ENCODE measurements around the gene GABRB3. TPM values are rescaled to one million over a fixed set of nuclear protein-coding genes. Genes with fewer than 3 reads are reported as not detected.

The GABRB3 gene
- total and polyA plus RNA-seq, 5 donors from 2014 or later: 0.05 to 0.91 TPM; not detected in 3

DNA sequence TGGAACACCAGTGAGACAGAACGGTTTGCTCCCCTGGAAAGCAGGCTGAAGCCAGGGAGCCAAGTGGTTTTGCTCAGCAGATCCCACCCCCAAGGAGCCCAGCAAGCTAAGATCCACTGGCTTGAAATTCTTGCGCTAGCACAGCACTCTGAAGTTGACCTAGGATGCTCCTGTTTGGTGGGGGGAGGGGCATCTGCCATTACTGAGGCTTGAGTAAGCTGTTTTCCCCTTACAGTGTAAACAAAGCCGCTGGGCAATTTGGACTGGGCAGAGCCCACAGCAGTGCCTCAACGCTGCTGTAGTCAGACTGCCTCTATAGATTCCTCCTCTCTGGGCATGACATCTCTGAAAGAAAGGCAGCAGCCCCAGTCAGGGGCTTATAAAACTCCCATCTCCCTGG lies 241.4 kb downstream of the GABRB3 start:
- H3K27me3 Mint-ChIP-seq: no peaks in the 10 kb centered on the region
- Histone ChIP-seq H3K9me3 (ENCODE audit: control insufficient read depth in 2 of 2, low read length in 2 of 2) (peaks cover 0 to 3% of the 10 kb centered on the region in 2 experiments), H3K27ac (ENCODE audit: insufficient read depth, low read length, poor library complexity, severe bottlenecking) (no peak overlapping the region), H3K36me3 (ENCODE audit: control insufficient read depth, insufficient read depth, low read length) (no peaks in the 10 kb centered on the region), H3K27me3 (ENCODE audit: control insufficient read depth, insufficient read depth, low read length) (no peaks in the 10 kb centered on the region), H3K4me3 (ENCODE audit: low read depth, low read length) (no peak overlapping the region), H3K4me1 (ENCODE audit: control insufficient read depth, insufficient read depth, low read length, poor library complexity, severe bottlenecking) (no peaks in the 10 kb centered on the region)
- no peaks in the 10 kb centered on the region for H3K4me1 Mint-ChIP-seq
- no peak for ATAC-seq (ENCODE audit: low read depth in 2 of 2)
- no peaks in the 10 kb centered on the region for H3K36me3 Mint-ChIP-seq
- H3K4me3 Mint-ChIP-seq: no peak overlapping the region
- DNase-seq: no peak
- no peak overlapping the region for H3K27ac Mint-ChIP-seq
- peaks cover 4 to 33% (median 12%) of the 10 kb centered on the region in 7 donors for H3K9me3 Mint-ChIP-seq

DNA sequence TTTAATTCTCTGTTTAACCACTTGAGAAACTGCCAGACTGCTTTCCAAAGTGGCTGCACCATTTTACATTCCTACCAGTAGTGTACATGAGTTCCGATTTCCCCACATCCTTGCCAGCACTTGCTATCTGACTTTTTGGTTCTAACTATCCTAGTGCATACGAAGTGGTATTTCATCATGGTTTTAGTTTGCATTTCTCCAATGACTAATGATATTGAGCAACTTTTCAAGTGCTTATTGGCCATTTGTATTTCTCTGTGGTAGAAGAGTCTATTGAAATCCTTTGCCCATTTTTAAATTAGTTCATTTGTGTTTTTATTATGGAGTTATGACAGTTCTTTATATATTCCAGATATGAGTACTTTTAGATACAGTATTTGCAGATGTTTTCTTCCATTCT lies 247.8 kb downstream of the GABRB3 start:
- no peak overlapping the region for H3K27ac Mint-ChIP-seq
- DNase-seq (no peak), ATAC-seq (ENCODE audit: low read depth in 2 of 2) (no peak)
- peaks cover 0 to 6% of the 10 kb centered on the region in 2 experiments for H3K9me3 ChIP-seq (ENCODE audit: control insufficient read depth in 2 of 2, low read length in 2 of 2)
- H3K9me3 Mint-ChIP-seq: peaks cover 2 to 22% (median 11%) of the 10 kb centered on the region in 7 donors
- H3K36me3 Mint-ChIP-seq: no peaks in the 10 kb centered on the region
- no peak overlapping the region for H3K4me3 ChIP-seq (ENCODE audit: low read depth, low read length)
- no peaks in the 10 kb centered on the region for H3K4me1 ChIP-seq (ENCODE audit: control insufficient read depth, insufficient read depth, low read length, poor library complexity, severe bottlenecking)
- no peaks in the 10 kb centered on the region for H3K4me1 Mint-ChIP-seq
- H3K27me3 ChIP-seq (ENCODE audit: control insufficient read depth, insufficient read depth, low read length): no peaks in the 10 kb centered on the region
- no peak overlapping the region for H3K4me3 Mint-ChIP-seq
- H3K27ac ChIP-seq (ENCODE audit: insufficient read depth, low read length, poor library complexity, severe bottlenecking): no peak overlapping the region
- no peaks in the 10 kb centered on the region for H3K27me3 Mint-ChIP-seq
- H3K36me3 ChIP-seq (ENCODE audit: control insufficient read depth, insufficient read depth, low read length): no peaks in the 10 kb centered on the region

GRCh38 chr15:26521691-26522198 lies 251.1 kb downstream of the GABRB3 start:
- ATAC-seq (ENCODE audit: low read depth in 2 of 2) (no peak), DNase-seq (no peak)
- Mint-ChIP-seq H3K4me3 (no peak overlapping the region), H3K27me3 (no peaks in the 10 kb centered on the region), H3K4me1 (no peaks in the 10 kb centered on the region), H3K36me3 (no peaks in the 10 kb centered on the region), H3K9me3 (peaks cover 0 to 19% (median 10%) of the 10 kb centered on the region in 7 donors), H3K27ac (no peak overlapping the region)
- Histone ChIP-seq H3K36me3 (ENCODE audit: control insufficient read depth, insufficient read depth, low read length) (no peaks in the 10 kb centered on the region), H3K27me3 (ENCODE audit: control insufficient read depth, insufficient read depth, low read length) (no peaks in the 10 kb centered on the region), H3K4me1 (ENCODE audit: control insufficient read depth, insufficient read depth, low read length, poor library complexity, severe bottlenecking) (no peaks in the 10 kb centered on the region), H3K27ac (ENCODE audit: insufficient read depth, low read length, poor library complexity, severe bottlenecking) (no peak overlapping the region), H3K9me3 (ENCODE audit: control insufficient read depth in 2 of 2, low read length in 2 of 2) (peaks cover 0 to 20% of the 10 kb centered on the region in 2 experiments), H3K4me3 (ENCODE audit: low read depth, low read length) (no peak overlapping the region)

- no peak overlapping the region for H3K4me3 ChIP-seq (ENCODE audit: low read depth, low read length)
- peaks cover 0 to 19% (median 10%) of the 10 kb centered on the region in 7 donors for H3K9me3 Mint-ChIP-seq
These were observed 251.7 kb downstream of the GABRB3 start for GRCh38 chr15:26521130-26521529.

GRCh38 chr15:26518885-26519284 lies 254.0 kb downstream of the GABRB3 start:
- Histone ChIP-seq H3K9me3 (ENCODE audit: control insufficient read depth in 2 of 2, low read length in 2 of 2) (peaks cover 0 to 20% of the 10 kb centered on the region in 2 experiments), H3K4me1 (ENCODE audit: control insufficient read depth, insufficient read depth, low read length, poor library complexity, severe bottlenecking) (no peaks in the 10 kb centered on the region), H3K27ac (ENCODE audit: insufficient read depth, low read length, poor library complexity, severe bottlenecking) (no peak overlapping the region), H3K27me3 (ENCODE audit: control insufficient read depth, insufficient read depth, low read length) (no peaks in the 10 kb centered on the region), H3K4me3 (ENCODE audit: low read depth, low read length) (no peak overlapping the region), H3K36me3 (ENCODE audit: control insufficient read depth, insufficient read depth, low read length) (no peaks in the 10 kb centered on the region)
- DNase-seq: no peak
- peaks cover 0 to 11% (median 9%) of the 10 kb centered on the region in 7 donors for H3K9me3 Mint-ChIP-seq
- ATAC-seq (ENCODE audit: low read depth in 2 of 2): no peak
- H3K27me3 Mint-ChIP-seq: no peaks in the 10 kb centered on the region
- no peak overlapping the region for H3K4me3 Mint-ChIP-seq
- no peak overlapping the region for H3K27ac Mint-ChIP-seq
- no peaks in the 10 kb centered on the region for H3K36me3 Mint-ChIP-seq
- H3K4me1 Mint-ChIP-seq: no peaks in the 10 kb centered on the region

More at GRCh38 chr15:26521130-26521529, 251.7 kb downstream of the GABRB3 start:
- ATAC-seq (ENCODE audit: low read depth in 2 of 2) (no peak), DNase-seq (no peak)
- Mint-ChIP-seq H3K4me3 (no peak overlapping the region), H3K27ac (no peak overlapping the region), H3K36me3 (no peaks in the 10 kb centered on the region), H3K4me1 (no peaks in the 10 kb centered on the region), H3K27me3 (no peaks in the 10 kb centered on the region)
- no peaks in the 10 kb centered on the region for H3K27me3 ChIP-seq (ENCODE audit: control insufficient read depth, insufficient read depth, low read length)
- H3K4me1 ChIP-seq (ENCODE audit: control insufficient read depth, insufficient read depth, low read length, poor library complexity, severe bottlenecking): no peaks in the 10 kb centered on the region
- no peaks in the 10 kb centered on the region for H3K36me3 ChIP-seq (ENCODE audit: control insufficient read depth, insufficient read depth, low read length)
- H3K27ac ChIP-seq (ENCODE audit: insufficient read depth, low read length, poor library complexity, severe bottlenecking): no peak overlapping the region
- peaks cover 0 to 20% of the 10 kb centered on the region in 2 experiments for H3K9me3 ChIP-seq (ENCODE audit: control insufficient read depth in 2 of 2, low read length in 2 of 2)

- no peaks in the 10 kb centered on the region for H3K4me1 ChIP-seq (ENCODE audit: control insufficient read depth, insufficient read depth, low read length, poor library complexity, severe bottlenecking)
- H3K9me3 Mint-ChIP-seq: peaks cover 1 to 16% (median 6%) of the 10 kb centered on the region in 7 donors
- H3K4me3 Mint-ChIP-seq: no peak overlapping the region
- no peaks in the 10 kb centered on the region for H3K27me3 Mint-ChIP-seq
- no peaks in the 10 kb centered on the region for H3K4me1 Mint-ChIP-seq
- no peaks in the 10 kb centered on the region for H3K36me3 ChIP-seq (ENCODE audit: control insufficient read depth, insufficient read depth, low read length)
- no peaks in the 10 kb centered on the region for H3K36me3 Mint-ChIP-seq
- H3K27ac ChIP-seq (ENCODE audit: insufficient read depth, low read length, poor library complexity, severe bottlenecking): no peak overlapping the region
- H3K27ac Mint-ChIP-seq: no peak overlapping the region
- ATAC-seq (ENCODE audit: low read depth in 2 of 2) (no peak), DNase-seq (no peak)
- H3K4me3 ChIP-seq (ENCODE audit: low read depth, low read length): no peak overlapping the region
- peaks cover 0 to 19% of the 10 kb centered on the region in 2 experiments for H3K9me3 ChIP-seq (ENCODE audit: control insufficient read depth in 2 of 2, low read length in 2 of 2)
- no peaks in the 10 kb centered on the region for H3K27me3 ChIP-seq (ENCODE audit: control insufficient read depth, insufficient read depth, low read length)
These were observed 256.5 kb downstream of the GABRB3 start for GRCh38 chr15:26516102-26516980.

- ATAC-seq (ENCODE audit: low read depth in 2 of 2): no peak
- Histone ChIP-seq H3K4me1 (ENCODE audit: control insufficient read depth, insufficient read depth, low read length, poor library complexity, severe bottlenecking) (no peaks in the 10 kb centered on the region), H3K27ac (ENCODE audit: insufficient read depth, low read length, poor library complexity, severe bottlenecking) (no peak overlapping the region), H3K4me3 (ENCODE audit: low read depth, low read length) (no peak overlapping the region), H3K9me3 (ENCODE audit: control insufficient read depth in 2 of 2, low read length in 2 of 2) (peaks cover 0 to 6% of the 10 kb centered on the region in 2 experiments), H3K27me3 (ENCODE audit: control insufficient read depth, insufficient read depth, low read length) (no peaks in the 10 kb centered on the region), H3K36me3 (ENCODE audit: control insufficient read depth, insufficient read depth, low read length) (no peaks in the 10 kb centered on the region)
- Mint-ChIP-seq H3K9me3 (peaks cover 0 to 11% (median 7%) of the 10 kb centered on the region in 7 donors), H3K36me3 (no peaks in the 10 kb centered on the region), H3K27ac (no peak overlapping the region), H3K4me1 (no peaks in the 10 kb centered on the region), H3K4me3 (no peak overlapping the region), H3K27me3 (no peaks in the 10 kb centered on the region)
- no peak for DNase-seq
These were observed 268.9 kb downstream of the GABRB3 start for GRCh38 chr15:26504009-26504408.

Measured in CD4-positive, CD25-positive, alpha-beta regulatory T cell (primary cell).